ENCODE measurements around the gene ZNF625. TPM values are rescaled to one million over a fixed set of nuclear protein-coding genes. Genes with fewer than 3 reads are reported as not detected.
A peak's percentile ranks its signal among the peaks of the same experiment; 100 is the strongest.

Gene ZNF625
- polyA plus RNA-seq, 1 donor (not counting 4 experiments of a cell fraction or from before 2014, with no cell fraction given) = 2.5 TPM

GRCh38 chr19:12139269-12139668 is 17.3 kb downstream of the ZNF625 start:
- Histone ChIP-seq H3K9me3 (ENCODE audit: control insufficient read depth, low read depth, low read length) (peaks cover 3% of the 10 kb centered on the region), H2AFZ (ENCODE audit: control insufficient read depth, low read length) (no peak overlapping the region), H3K4me2 (ENCODE audit: control insufficient read depth, extremely low read depth, insufficient read depth, low read depth, low read length) (peak overlapping the region; percentile 68), H3K4me1 (ENCODE audit: control insufficient read depth, extremely low read depth, insufficient read depth, low read length) (peaks cover 7% of the 10 kb centered on the region), H3K36me3 (ENCODE audit: control insufficient read depth in 2 of 2, extremely low read depth in 1 of 2, insufficient read depth in 2 of 2, low read length in 2 of 2) (peaks cover 0 to 10% of the 10 kb centered on the region in 2 experiments), H3K9ac (ENCODE audit: control insufficient read depth, extremely low read depth, insufficient read depth, low read length) (peak overlapping the region; percentile 77), H3K27ac (ENCODE audit: control insufficient read depth, insufficient read depth, low read length) (no peak overlapping the region), H3K4me3 (ENCODE audit: control insufficient read depth in 2 of 3, extremely low read depth in 1 of 3, insufficient read depth in 2 of 3, low read depth in 1 of 3, low read length in 3 of 3) (peak overlapping the region; percentile 77 to 94 (median 83)), H3K9me1 (ENCODE audit: control insufficient read depth, extremely low read depth, insufficient read depth, low read length) (no peaks in the 10 kb centered on the region), H3K79me2 (ENCODE audit: control insufficient read depth, insufficient read depth, low read length) (peaks cover 15% of the 10 kb centered on the region), H4K20me1 (ENCODE audit: control insufficient read depth, extremely low read depth, insufficient read depth, low read length) (no peaks in the 10 kb centered on the region), H3K27me3 (ENCODE audit: control insufficient read depth, extremely low read depth, insufficient read depth, low read length) (no peaks in the 10 kb centered on the region)
- FAIRE-seq = no peak
- no peak for TF ChIP-seq EZH2 (IDR thresholded peaks at IDR 0.05; ENCODE audit: low read length)
- no peak for TF ChIP-seq CTCF (optimal IDR thresholded peaks at IDR 0.05 in 1 of 3, IDR thresholded peaks at IDR 0.05 in 1 of 3, conservative IDR thresholded peaks at IDR 0.05 in 1 of 3; ENCODE audit: extremely low read depth in 1 of 3, insufficient read depth in 2 of 3, low read length in 3 of 3)
- DNase-seq (ENCODE audit: low read depth, low spot score) = no peak
- dilution Hi-C loops (cut with MboI; ENCODE audit: extremely low pct_ligation_motif_present, low sequenced_read_pairs) = no loop called here

- peaks cover 15% of the 10 kb centered on the region for H3K79me2 ChIP-seq (ENCODE audit: control insufficient read depth, insufficient read depth, low read length)
- H3K4me2 ChIP-seq (ENCODE audit: control insufficient read depth, extremely low read depth, insufficient read depth, low read depth, low read length) = no peak overlapping the region
- no peak overlapping the region for H3K4me3 ChIP-seq (ENCODE audit: control insufficient read depth in 2 of 3, extremely low read depth in 1 of 3, insufficient read depth in 2 of 3, low read depth in 1 of 3, low read length in 3 of 3)
- no peaks in the 10 kb centered on the region for H3K27me3 ChIP-seq (ENCODE audit: control insufficient read depth, extremely low read depth, insufficient read depth, low read length)
- dilution Hi-C loops (cut with MboI; ENCODE audit: extremely low pct_ligation_motif_present, low sequenced_read_pairs) = no loop called here
- H3K9me1 ChIP-seq (ENCODE audit: control insufficient read depth, extremely low read depth, insufficient read depth, low read length) = no peaks in the 10 kb centered on the region
- no peak overlapping the region for H3K27ac ChIP-seq (ENCODE audit: control insufficient read depth, insufficient read depth, low read length)
- H3K9ac ChIP-seq (ENCODE audit: control insufficient read depth, extremely low read depth, insufficient read depth, low read length) = no peak overlapping the region
- H2AFZ ChIP-seq (ENCODE audit: control insufficient read depth, low read length) = no peak overlapping the region
- DNase-seq (ENCODE audit: low read depth, low spot score) (no peak), FAIRE-seq (no peak)
- TF ChIP-seq EZH2 (IDR thresholded peaks at IDR 0.05; ENCODE audit: low read length) = no peak
- TF ChIP-seq CTCF (optimal IDR thresholded peaks at IDR 0.05 in 1 of 3, IDR thresholded peaks at IDR 0.05 in 1 of 3, conservative IDR thresholded peaks at IDR 0.05 in 1 of 3; ENCODE audit: extremely low read depth in 1 of 3, insufficient read depth in 2 of 3, low read length in 3 of 3) = peak; percentile 19 to 50 (median 49)
- H3K36me3 ChIP-seq (ENCODE audit: control insufficient read depth in 2 of 2, extremely low read depth in 1 of 2, insufficient read depth in 2 of 2, low read length in 2 of 2) = peaks cover 7 to 19% of the 10 kb centered on the region in 2 experiments
- H3K4me1 ChIP-seq (ENCODE audit: control insufficient read depth, extremely low read depth, insufficient read depth, low read length) = peaks cover 7% of the 10 kb centered on the region
- H4K20me1 ChIP-seq (ENCODE audit: control insufficient read depth, extremely low read depth, insufficient read depth, low read length) = no peaks in the 10 kb centered on the region
- peaks cover 19% of the 10 kb centered on the region for H3K9me3 ChIP-seq (ENCODE audit: control insufficient read depth, low read depth, low read length)
Measured at GRCh38 chr19:12137221-12137940, 19.2 kb downstream of the ZNF625 start.
